ENCODE results near the gene TM2D3. TPM values are rescaled to one million over a fixed set of nuclear protein-coding genes. Genes with fewer than 3 reads are reported as not detected.
A peak's percentile ranks its signal among the peaks of the same experiment; 100 is the strongest.

The TM2D3 gene
- total RNA-seq, 1 experiment from 2014 or later: 18.4 TPM

DNA sequence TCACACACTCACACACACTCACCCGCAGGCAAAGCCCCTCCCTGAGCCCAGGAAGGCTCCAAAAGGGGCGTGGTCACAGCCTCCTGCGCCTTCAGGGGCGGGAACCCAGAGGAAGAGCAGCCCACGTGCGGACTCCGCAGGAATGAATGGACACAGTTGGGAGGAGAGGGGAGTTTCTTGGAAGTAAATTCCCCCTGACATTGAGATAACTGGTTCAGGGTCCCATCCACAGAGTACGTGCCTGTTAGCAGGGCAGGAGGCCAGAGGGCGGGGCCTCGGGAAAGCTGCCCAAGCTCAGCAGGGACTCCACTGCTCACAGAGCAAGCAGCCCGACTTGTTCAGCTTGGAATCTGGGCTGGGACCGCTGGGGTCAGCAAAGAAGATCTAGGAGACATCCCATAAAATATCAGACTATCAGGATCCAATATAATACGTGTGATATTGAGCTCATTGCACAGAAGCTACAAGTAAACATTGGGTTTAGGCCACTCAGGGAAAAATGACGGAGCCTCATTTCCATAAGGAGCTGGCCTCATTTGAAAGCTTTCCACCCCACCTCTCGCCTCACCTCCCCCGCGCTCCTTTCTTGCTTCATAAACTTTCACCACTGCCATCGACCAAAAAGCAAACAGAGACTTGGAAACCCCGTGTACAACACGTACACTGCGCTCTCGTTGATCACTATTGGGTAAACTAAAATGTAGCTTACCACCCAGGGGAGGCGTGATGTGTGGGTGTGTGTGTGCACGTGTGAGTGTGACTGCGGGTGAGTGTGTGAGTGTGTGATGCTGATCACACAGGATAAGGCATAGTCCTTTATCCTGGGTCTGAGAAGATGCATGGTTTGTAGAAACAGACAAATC, 36.0 kb downstream of the TM2D3 start:
- CTCF ChIA-PET: interaction anchor here (0.5 kb wide), 1 partner anchor 22 kb away, joined by 3 read pairs; no protein-coding TSS in a partner anchor
- intact Hi-C loops (cut with micrococcal nuclease): no loop called here
- TF ChIP-seq, protein P1, sequence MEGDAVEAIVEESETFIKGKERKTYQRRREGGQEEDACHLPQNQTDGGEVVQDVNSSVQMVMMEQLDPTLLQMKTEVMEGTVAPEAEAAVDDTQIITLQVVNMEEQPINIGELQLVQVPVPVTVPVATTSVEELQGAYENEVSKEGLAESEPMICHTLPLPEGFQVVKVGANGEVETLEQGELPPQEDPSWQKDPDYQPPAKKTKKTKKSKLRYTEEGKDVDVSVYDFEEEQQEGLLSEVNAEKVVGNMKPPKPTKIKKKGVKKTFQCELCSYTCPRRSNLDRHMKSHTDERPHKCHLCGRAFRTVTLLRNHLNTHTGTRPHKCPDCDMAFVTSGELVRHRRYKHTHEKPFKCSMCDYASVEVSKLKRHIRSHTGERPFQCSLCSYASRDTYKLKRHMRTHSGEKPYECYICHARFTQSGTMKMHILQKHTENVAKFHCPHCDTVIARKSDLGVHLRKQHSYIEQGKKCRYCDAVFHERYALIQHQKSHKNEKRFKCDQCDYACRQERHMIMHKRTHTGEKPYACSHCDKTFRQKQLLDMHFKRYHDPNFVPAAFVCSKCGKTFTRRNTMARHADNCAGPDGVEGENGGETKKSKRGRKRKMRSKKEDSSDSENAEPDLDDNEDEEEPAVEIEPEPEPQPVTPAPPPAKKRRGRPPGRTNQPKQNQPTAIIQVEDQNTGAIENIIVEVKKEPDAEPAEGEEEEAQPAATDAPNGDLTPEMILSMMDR (conservative IDR thresholded peaks at IDR 0.05; ENCODE audit: low read depth, low read length): no peak
- TF ChIP-seq EZH2phosphoT487 (IDR thresholded peaks at IDR 0.05; ENCODE audit: borderline replicate concordance, low read length) (no peak), EZH2 (IDR thresholded peaks at IDR 0.05; ENCODE audit: low read length, unreplicated experiment) (no peak)
- peak; percentile 79 for ATAC-seq
- H3K27me3 ChIP-seq (ENCODE audit: low read length): no peaks in the 10 kb centered on the region
- H3K9me3 ChIP-seq (ENCODE audit: low read length): no peaks in the 10 kb centered on the region
- no TSS peak for BruUV-seq (replicated peaks)
- no peaks in the 10 kb centered on the region for H3F3A ChIP-seq (ENCODE audit: low read length, unreplicated experiment)
- peak overlapping the region; percentile 81 for H3K4me2 ChIP-seq (ENCODE audit: low read length)
- H3K27ac ChIP-seq (ENCODE audit: low read length): no peak overlapping the region
- H2AFZ ChIP-seq (ENCODE audit: low read length): peak overlapping the region; percentile 85
- POLR2A ChIA-PET (ENCODE audit: unreplicated experiment): interaction anchor here (0.6 kb wide), 2 partner anchors 262 to 321 kb away, joined by 3 to 5 read pairs; partner anchors contain the start of gene SNRPA1
- no peaks in the 10 kb centered on the region for H3K79me2 ChIP-seq (ENCODE audit: low read length)
- H3K36me3 ChIP-seq (ENCODE audit: low read depth, low read length): no peaks in the 10 kb centered on the region
- H3K9me2 ChIP-seq (replicated peaks; ENCODE audit: low read length): no peaks in the 10 kb centered on the region
- peak overlapping the region; percentile 53 for H3K4me3 ChIP-seq (ENCODE audit: low read length)
- peak; percentile 76 for DNase-seq
- H3K4me1 ChIP-seq (ENCODE audit: insufficient read depth, low read length): peaks cover 12% of the 10 kb centered on the region
- no peak overlapping the region for H3K9ac ChIP-seq (ENCODE audit: low read length)
- no peaks in the 10 kb centered on the region for H4K20me1 ChIP-seq (ENCODE audit: low read length)

GRCh38 chr15:101615414-101615985, 36.7 kb downstream of the TM2D3 start:
- Histone ChIP-seq H2AFZ (ENCODE audit: low read length) (peak overlapping the region; percentile 85; the same call in 1 of the 2 replicates), H3K4me3 (ENCODE audit: low read length) (peak overlapping the region; percentile 53; the same call in 1 of the 2 replicates), H4K20me1 (ENCODE audit: low read length) (no peaks in the 10 kb centered on the region), H3K9me3 (ENCODE audit: low read length) (no peaks in the 10 kb centered on the region), H3F3A (ENCODE audit: low read length, unreplicated experiment) (no peaks in the 10 kb centered on the region), H3K9ac (ENCODE audit: low read length) (no peak overlapping the region), H3K9me2 (replicated peaks; ENCODE audit: low read length) (no peaks in the 10 kb centered on the region), H3K4me2 (ENCODE audit: low read length) (peak overlapping the region; percentile 81), H3K36me3 (ENCODE audit: low read depth, low read length) (no peaks in the 10 kb centered on the region), H3K4me1 (ENCODE audit: insufficient read depth, low read length) (peaks cover 12% of the 10 kb centered on the region), H3K79me2 (ENCODE audit: low read length) (no peaks in the 10 kb centered on the region), H3K27ac (ENCODE audit: low read length) (no peak overlapping the region), H3K27me3 (ENCODE audit: low read length) (no peaks in the 10 kb centered on the region)
- TF ChIP-seq, protein P1 (conservative IDR thresholded peaks at IDR 0.05; ENCODE audit: low read depth, low read length): no peak
- TF ChIP-seq EZH2phosphoT487 (IDR thresholded peaks at IDR 0.05; ENCODE audit: borderline replicate concordance, low read length) (no peak), EZH2 (IDR thresholded peaks at IDR 0.05; ENCODE audit: low read length, unreplicated experiment) (no peak)
- ATAC-seq: peak; percentile 10; the same call in 1 of the 2 replicates
- POLR2A ChIA-PET (ENCODE audit: unreplicated experiment): interaction anchor here (0.6 kb wide), 2 partner anchors 262 to 321 kb away, joined by 3 to 5 read pairs; partner anchors contain the start of gene SNRPA1
- BruUV-seq (replicated peaks): no TSS peak
- intact Hi-C loops (cut with micrococcal nuclease): no loop called here
- CTCF ChIA-PET: no interaction called here
- DNase-seq: no peak
